ENCODE measurements around the gene AOPEP.
A peak's percentile ranks its signal among the peaks of the same experiment; 100 is the strongest.

AOPEP gene, protein sequence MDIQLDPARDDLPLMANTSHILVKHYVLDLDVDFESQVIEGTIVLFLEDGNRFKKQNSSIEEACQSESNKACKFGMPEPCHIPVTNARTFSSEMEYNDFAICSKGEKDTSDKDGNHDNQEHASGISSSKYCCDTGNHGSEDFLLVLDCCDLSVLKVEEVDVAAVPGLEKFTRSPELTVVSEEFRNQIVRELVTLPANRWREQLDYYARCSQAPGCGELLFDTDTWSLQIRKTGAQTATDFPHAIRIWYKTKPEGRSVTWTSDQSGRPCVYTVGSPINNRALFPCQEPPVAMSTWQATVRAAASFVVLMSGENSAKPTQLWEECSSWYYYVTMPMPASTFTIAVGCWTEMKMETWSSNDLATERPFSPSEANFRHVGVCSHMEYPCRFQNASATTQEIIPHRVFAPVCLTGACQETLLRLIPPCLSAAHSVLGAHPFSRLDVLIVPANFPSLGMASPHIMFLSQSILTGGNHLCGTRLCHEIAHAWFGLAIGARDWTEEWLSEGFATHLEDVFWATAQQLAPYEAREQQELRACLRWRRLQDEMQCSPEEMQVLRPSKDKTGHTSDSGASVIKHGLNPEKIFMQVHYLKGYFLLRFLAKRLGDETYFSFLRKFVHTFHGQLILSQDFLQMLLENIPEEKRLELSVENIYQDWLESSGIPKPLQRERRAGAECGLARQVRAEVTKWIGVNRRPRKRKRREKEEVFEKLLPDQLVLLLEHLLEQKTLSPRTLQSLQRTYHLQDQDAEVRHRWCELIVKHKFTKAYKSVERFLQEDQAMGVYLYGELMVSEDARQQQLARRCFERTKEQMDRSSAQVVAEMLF

DNA sequence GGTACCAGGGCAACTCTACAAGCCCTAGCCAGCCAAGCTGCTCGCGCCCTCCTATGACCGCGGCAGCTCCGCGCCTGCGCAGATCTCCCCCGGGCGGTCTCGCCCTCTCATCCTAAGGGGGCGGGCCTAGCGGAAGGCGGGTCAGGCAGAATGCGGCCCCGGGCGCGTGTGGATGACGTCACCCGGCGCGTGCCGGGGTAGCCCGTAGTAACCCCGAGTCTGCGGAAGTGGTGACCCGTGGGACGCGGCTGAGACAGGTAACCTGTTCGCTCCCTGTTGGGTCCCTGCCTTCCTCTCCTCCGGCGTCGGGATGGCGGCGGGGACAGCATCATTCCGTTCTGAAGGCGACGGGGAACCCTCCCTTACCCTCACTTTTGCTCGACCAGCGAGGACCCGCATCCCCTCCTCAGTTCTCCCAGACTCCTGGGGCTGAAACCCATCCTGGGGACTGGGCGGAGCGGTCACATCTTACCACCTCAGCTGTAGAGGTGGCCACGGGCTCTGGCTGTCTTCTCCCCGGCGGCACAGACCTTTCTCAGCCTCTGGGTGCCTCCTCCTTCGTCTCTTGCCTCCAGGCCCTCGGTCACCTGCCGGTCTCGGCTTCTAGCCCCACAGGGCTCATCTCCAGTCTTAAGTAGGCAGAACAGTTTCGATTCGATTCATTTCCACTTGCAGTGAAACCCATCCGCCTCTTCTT, at the start of gene AOPEP:
TSS of gene AOPEP (plus strand) at position 205 of the 697 bp plus-strand sequence. CDS start 33,085 bp downstream, outside the sequence.
- Histone ChIP-seq H3K4me2 (ENCODE audit: low read length) (peak within 1 kb of the TSS; percentile 94), H3K36me3 (ENCODE audit: insufficient read depth, low read length) (no peaks in the 10 kb centered on the region), H3K9me3 (ENCODE audit: low read length) (peaks cover 5% of the 10 kb centered on the region), H4K20me1 (ENCODE audit: insufficient read depth, low read length) (no peaks in the 10 kb centered on the region), H3K4me3 (ENCODE audit: low read depth, low read length, poor library complexity, severe bottlenecking) (peak within 1 kb of the TSS; percentile 93), H3F3A (ENCODE audit: insufficient read depth, low read length) (no peaks in the 10 kb centered on the region), H3K27ac (ENCODE audit: low read depth, low read length, poor library complexity, severe bottlenecking) (no peak within 1 kb of the TSS), H3K9me2 (ENCODE audit: low read depth, low read length) (no peaks in the 10 kb centered on the region), H3K9ac (ENCODE audit: low read length) (peak within 1 kb of the TSS; percentile 90), H3K4me1 (ENCODE audit: insufficient read depth, low read length, severe bottlenecking) (peaks cover 22% of the 10 kb centered on the region), H2AFZ (ENCODE audit: low read length) (peak within 1 kb of the TSS; percentile 76; the same call in 1 of the 2 replicates), H3K27me3 (ENCODE audit: insufficient read depth, low read length) (no peaks in the 10 kb centered on the region), H3K79me2 (ENCODE audit: insufficient read depth, low read length) (peaks cover 20% of the 10 kb centered on the region)
- TF ChIP-seq EZH2 (IDR thresholded peaks at IDR 0.05; ENCODE audit: borderline replicate concordance, low read length) = no peak

DNA sequence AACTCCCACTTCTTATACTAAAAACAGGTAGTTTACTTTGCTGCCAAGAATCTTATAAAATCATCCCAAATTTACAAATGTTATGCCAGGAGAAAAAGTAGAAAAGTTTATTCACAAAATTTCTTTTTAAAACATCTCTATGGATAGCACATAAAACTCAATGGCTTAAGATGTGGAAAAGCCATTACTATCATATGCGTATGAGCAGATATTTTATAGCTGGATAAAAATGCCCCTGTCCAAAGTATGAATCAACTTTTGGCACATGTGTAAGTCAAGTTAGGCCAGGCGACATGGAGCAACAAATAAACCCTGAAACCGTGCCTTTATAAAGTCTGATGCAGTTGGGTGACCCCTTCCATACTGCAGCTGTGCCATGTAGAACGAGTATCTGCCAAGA, 48.6 kb upstream of the AOPEP start:
- no peak overlapping the region for H2AFZ ChIP-seq (ENCODE audit: low read length)
- H3K4me3 ChIP-seq (ENCODE audit: low read depth, low read length, poor library complexity, severe bottlenecking) = no peak overlapping the region
- TF ChIP-seq EZH2 (IDR thresholded peaks at IDR 0.05; ENCODE audit: borderline replicate concordance, low read length) = no peak
- TF ChIP-seq, protein P1, sequence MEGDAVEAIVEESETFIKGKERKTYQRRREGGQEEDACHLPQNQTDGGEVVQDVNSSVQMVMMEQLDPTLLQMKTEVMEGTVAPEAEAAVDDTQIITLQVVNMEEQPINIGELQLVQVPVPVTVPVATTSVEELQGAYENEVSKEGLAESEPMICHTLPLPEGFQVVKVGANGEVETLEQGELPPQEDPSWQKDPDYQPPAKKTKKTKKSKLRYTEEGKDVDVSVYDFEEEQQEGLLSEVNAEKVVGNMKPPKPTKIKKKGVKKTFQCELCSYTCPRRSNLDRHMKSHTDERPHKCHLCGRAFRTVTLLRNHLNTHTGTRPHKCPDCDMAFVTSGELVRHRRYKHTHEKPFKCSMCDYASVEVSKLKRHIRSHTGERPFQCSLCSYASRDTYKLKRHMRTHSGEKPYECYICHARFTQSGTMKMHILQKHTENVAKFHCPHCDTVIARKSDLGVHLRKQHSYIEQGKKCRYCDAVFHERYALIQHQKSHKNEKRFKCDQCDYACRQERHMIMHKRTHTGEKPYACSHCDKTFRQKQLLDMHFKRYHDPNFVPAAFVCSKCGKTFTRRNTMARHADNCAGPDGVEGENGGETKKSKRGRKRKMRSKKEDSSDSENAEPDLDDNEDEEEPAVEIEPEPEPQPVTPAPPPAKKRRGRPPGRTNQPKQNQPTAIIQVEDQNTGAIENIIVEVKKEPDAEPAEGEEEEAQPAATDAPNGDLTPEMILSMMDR (IDR thresholded peaks at IDR 0.05; ENCODE audit: low read length) = no peak
- peaks cover 3% of the 10 kb centered on the region for H3K4me1 ChIP-seq (ENCODE audit: insufficient read depth, low read length, severe bottlenecking)
- no peaks in the 10 kb centered on the region for H3K9me3 ChIP-seq (ENCODE audit: low read length)
- H4K20me1 ChIP-seq (ENCODE audit: insufficient read depth, low read length) = no peaks in the 10 kb centered on the region
- no peak overlapping the region for H3K4me2 ChIP-seq (ENCODE audit: low read length)
- no peaks in the 10 kb centered on the region for H3K9me2 ChIP-seq (ENCODE audit: low read depth, low read length)
- no peak overlapping the region for H3K9ac ChIP-seq (ENCODE audit: low read length)
- no peaks in the 10 kb centered on the region for H3K36me3 ChIP-seq (ENCODE audit: insufficient read depth, low read length)
- H3K27ac ChIP-seq (ENCODE audit: low read depth, low read length, poor library complexity, severe bottlenecking) = no peak overlapping the region
- no peaks in the 10 kb centered on the region for H3K27me3 ChIP-seq (ENCODE audit: insufficient read depth, low read length)
- H3F3A ChIP-seq (ENCODE audit: insufficient read depth, low read length) = no peaks in the 10 kb centered on the region
- H3K79me2 ChIP-seq (ENCODE audit: insufficient read depth, low read length) = no peaks in the 10 kb centered on the region

DNA sequence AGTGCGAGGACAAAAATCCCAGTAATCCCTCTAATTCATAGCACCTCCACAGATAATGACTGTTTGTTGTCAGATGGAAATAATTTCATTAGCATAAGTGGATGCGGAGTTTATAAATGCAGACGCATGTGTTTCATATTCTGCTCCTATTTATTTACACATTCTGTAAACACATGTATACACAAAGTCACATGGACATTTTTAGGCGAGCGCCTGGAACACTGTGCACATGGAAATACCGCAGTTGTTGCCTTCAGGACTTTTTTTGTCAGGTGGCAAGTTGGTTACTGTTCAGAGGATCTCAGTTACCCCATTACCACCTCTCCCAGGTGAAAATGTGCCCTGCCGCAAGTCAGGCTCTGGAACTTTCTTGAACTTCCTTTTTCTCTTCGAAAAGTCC, 46.9 kb upstream of the AOPEP start:
- H3K79me2 ChIP-seq (ENCODE audit: insufficient read depth, low read length) = no peaks in the 10 kb centered on the region
- no peak overlapping the region for H3K27ac ChIP-seq (ENCODE audit: low read depth, low read length, poor library complexity, severe bottlenecking)
- no peaks in the 10 kb centered on the region for H3K27me3 ChIP-seq (ENCODE audit: insufficient read depth, low read length)
- no peaks in the 10 kb centered on the region for H3K9me3 ChIP-seq (ENCODE audit: low read length)
- H3F3A ChIP-seq (ENCODE audit: insufficient read depth, low read length) = no peaks in the 10 kb centered on the region
- H4K20me1 ChIP-seq (ENCODE audit: insufficient read depth, low read length) = no peaks in the 10 kb centered on the region
- H3K4me1 ChIP-seq (ENCODE audit: insufficient read depth, low read length, severe bottlenecking) = peaks cover 3% of the 10 kb centered on the region
- no peak overlapping the region for H2AFZ ChIP-seq (ENCODE audit: low read length)
- no peak overlapping the region for H3K4me2 ChIP-seq (ENCODE audit: low read length)
- H3K4me3 ChIP-seq (ENCODE audit: low read depth, low read length, poor library complexity, severe bottlenecking) = no peak overlapping the region
- H3K9me2 ChIP-seq (ENCODE audit: low read depth, low read length) = no peaks in the 10 kb centered on the region
- no peak for TF ChIP-seq EZH2 (IDR thresholded peaks at IDR 0.05; ENCODE audit: borderline replicate concordance, low read length)
- TF ChIP-seq, protein P1 (IDR thresholded peaks at IDR 0.05; ENCODE audit: low read length) = no peak
- no peak overlapping the region for H3K9ac ChIP-seq (ENCODE audit: low read length)
- no peaks in the 10 kb centered on the region for H3K36me3 ChIP-seq (ENCODE audit: insufficient read depth, low read length)

Measured in OCI-LY1 (cell line).